GM12878 (cell line): ENCODE results near the gene HSD3B2. TPM values are rescaled to one million over a fixed set of nuclear protein-coding genes. Genes with fewer than 3 reads are reported as not detected.

Experiments
- ATAC-seq: fragments of 200-7000 bp; cut with Tn5 transposase; 3 replicates; pipeline ENCODE4 v1.9.1; 2020; ENCODE audit warnings: mild to moderate bottlenecking, moderate library complexity
- BruUV-seq: library from RNA; stranded (reverse); fragments of 400-500 nt; replicated peaks from 2 replicates; lab custom pipeline; 2021; lab: Mats Ljungman, UMichigan
- CTCF ChIA-PET: fragments of 300-600 bp; sonication (Branson Sonifier 250); formaldehyde crosslinking; extraction: SDS; loops from one replicate; lab custom pipeline; 2021; ENCODE audit warnings: inconsistent platforms; lab: Yijun Ruan, JAX
- POLR2A ChIA-PET: fragments of 350-600 bp; formaldehyde crosslinking; extraction: SDS; loops from one replicate; lab custom pipeline; 2021; ENCODE audit warnings: inconsistent platforms; lab: Charles Lee
- RAD21 ChIA-PET: fragments of 300-600 bp; sonication (Branson Sonifier 250); formaldehyde crosslinking; loops from one replicate; lab custom pipeline; 2023; ENCODE audit warnings: antibody characterized with exemption; ENCODE audit not compliant: unreplicated experiment; lab: Charles Lee
- SMC1A ChIA-PET: fragments of 300-600 bp; sonication (Branson Sonifier 250); formaldehyde crosslinking; loops from one replicate; lab custom pipeline; 2023; ENCODE audit not compliant: unreplicated experiment, uncharacterized antibody; lab: Charles Lee
- DNase-seq: peaks from one replicate; pipeline ENCODE4 v3.0.0-alpha.2; 2011; ENCODE audit warnings: low read depth, low spot score
- FAIRE-seq: peaks from 3 replicates; lab custom pipeline; 2011; peaks lifted over from hg19 to GRCh38; lab: Jason Lieb, UNC
- H2AFZ ChIP-seq: 2 replicates; pipeline ENCODE4 v1.6.0; 2011; ENCODE audit warnings: low read depth, low read length, control low read depth; ENCODE audit not compliant: control insufficient read depth
- H3K27ac ChIP-seq: 2 replicates; pipeline ENCODE4 v1.5.1; 2011; ENCODE audit warnings: control low read depth; ENCODE audit not compliant: control insufficient read depth, insufficient read depth
- H3K27me3 ChIP-seq, 2 experiments: replicated peaks in 1 of 2; 2 replicates each; pipeline versions ENCODE4 v1.6.0 to v1.6.1; 2011; ENCODE audit warnings: low read length in 1 of 2; ENCODE audit not compliant: control insufficient read depth in 2 of 2, insufficient read depth in 2 of 2
- H3K36me3 ChIP-seq, 2 experiments: 2 replicates each; pipeline ENCODE4 v1.5.1; 2011; ENCODE audit warnings: low read length in 1 of 2; ENCODE audit not compliant: control insufficient read depth in 2 of 2, insufficient read depth in 2 of 2
- H3K4me1 ChIP-seq: 2 replicates; pipeline ENCODE4 v1.6.1; 2011; ENCODE audit warnings: mild to moderate bottlenecking, low read length, moderate library complexity, mixed read lengths; ENCODE audit not compliant: control insufficient read depth, insufficient read depth
- H3K4me2 ChIP-seq: 2 replicates; pipeline ENCODE4 v1.6.0; 2011; ENCODE audit warnings: control low read depth; ENCODE audit not compliant: control insufficient read depth, insufficient read depth
- H3K4me3 ChIP-seq: fragments of 200-600 bp; sonication (generic); 2 replicates; pipeline ENCODE4 v1.5.1; 2016
- H3K79me2 ChIP-seq: 2 replicates; pipeline ENCODE4 v1.6.0; 2011; ENCODE audit warnings: low read length; ENCODE audit not compliant: control insufficient read depth, insufficient read depth
- H3K9ac ChIP-seq: 2 replicates; pipeline ENCODE4 v1.8.0; 2011; ENCODE audit warnings: low read length, control low read depth, mixed read lengths; ENCODE audit not compliant: control insufficient read depth, insufficient read depth
- H3K9me3 ChIP-seq: replicated peaks from 3 replicates; pipeline ENCODE4 v1.5.1; 2011; ENCODE audit warnings: mild to moderate bottlenecking, low read length; ENCODE audit not compliant: control insufficient read depth, insufficient read depth
- H4K20me1 ChIP-seq: 2 replicates; pipeline ENCODE4 v1.6.0; 2011; ENCODE audit not compliant: control insufficient read depth, insufficient read depth
- CBX3 ChIP-seq: fragments of 200-600 bp; sonication (generic); IDR thresholded peaks from 2 replicates; pipeline ENCODE4 v1.6.1; 2016; ENCODE audit warnings: low read depth, borderline replicate concordance
- FOS ChIP-seq: IDR thresholded peaks from 3 replicates; pipeline ENCODE4 v1.6.1; 2011; ENCODE audit warnings: borderline replicate concordance; ENCODE audit not compliant: insufficient read length; ENCODE audit errors: extremely low read depth
- GATAD2B ChIP-seq: fragments of 450-650 bp; conservative IDR thresholded peaks from 2 replicates; pipeline ENCODE4 v1.6.1; 2017; ENCODE audit warnings: low read depth, mild to moderate bottlenecking, moderate library complexity
- JUNB ChIP-seq: IDR thresholded peaks from 2 replicates; pipeline ENCODE4 v1.6.1; 2016; ENCODE audit warnings: antibody characterized with exemption, mild to moderate bottlenecking
- LARP7 ChIP-seq: fragments of 450-650 bp; IDR thresholded peaks from 2 replicates; pipeline ENCODE4 v1.6.1; 2017; ENCODE audit warnings: mild to moderate bottlenecking
- PAX5 ChIP-seq: IDR thresholded peaks from 2 replicates; pipeline ENCODE4 v1.6.1; 2011; ENCODE audit warnings: low read depth, low read length, borderline replicate concordance
- RELA ChIP-seq: fragments of 450-650 bp; IDR thresholded peaks from 2 replicates; pipeline ENCODE4 v1.8.0; 2014; ENCODE audit warnings: borderline replicate concordance; ENCODE audit not compliant: partially characterized antibody
- RFX5 ChIP-seq: IDR thresholded peaks from 2 replicates; pipeline ENCODE4 v1.6.1; 2011; ENCODE audit warnings: low read depth, low read length, improper control_type of control experiment
- SP1 ChIP-seq: IDR thresholded peaks from one replicate; pipeline ENCODE4 v1.6.1; 2011; ENCODE audit warnings: low read depth, low read length
- SREBF1 ChIP-seq: IDR thresholded peaks from 2 replicates; pipeline ENCODE4 v1.6.1; 2012; ENCODE audit warnings: mild to moderate bottlenecking, low read length
- ZNF274 ChIP-seq: IDR thresholded peaks from one replicate; pipeline ENCODE4 v1.8.0; 2011; ENCODE audit not compliant: insufficient read length, insufficient read depth
- WGBS: methylation state at CpG from one replicate; pipeline ENCODE4 v1.1.6; 2016; ENCODE audit warnings: low lambda C conversion rate; ENCODE audit not compliant: insufficient replicate concordance, insufficient coverage; ENCODE audit errors: missing lambda C conversion rate; 5-methylcytosine and 5-hydroxymethylcytosine counted together
- in situ Hi-C: fragments of 300-500 bp; cut with MboI; formaldehyde crosslinking; loops from 9 replicates; pipeline ENCODE4 v1.14.3; 2018; ENCODE audit warnings: mixed read lengths
- intact Hi-C: fragments of 100-400 bp; cut with micrococcal nuclease; formaldehyde crosslinking; loops from one replicate; pipeline ENCODE4 v1.14.2; 2022; ENCODE audit not compliant: unreplicated experiment
- polyA plus RNA-seq, 11 experiments: library from polyadenylated mRNA; depleted of rRNA in 4 of 11; unstranded in 6 of 11; stranded (reverse) in 5 of 11; fragments of >200 nt; fragmentation: Nextera tagmentation in 4 of 11; fragmentation: Illumina TruSeq in 1 of 11; extraction: Ambion mirVana in 4 of 11; extraction: Trizol in 1 of 11; gene quantifications; 1 replicate in 1 of 11; 2 replicates in 10 of 11; pipeline versions ENCODE4 v1.2.1 to v1.2.3, GENCODE V29; 2011 to 2016; ENCODE audit warnings: inconsistent platforms in 2 of 11, missing spikeins in 2 of 11, low read depth in 1 of 11
- total RNA-seq, 4 experiments: library from RNA; depleted of rRNA in 3 of 4; stranded (reverse); fragments of >200 nt in 3 of 4; fragmentation: Illumina TruSeq in 1 of 4; extraction: Trizol in 1 of 4; gene quantifications; 2 replicates each; pipeline versions ENCODE4 v1.2.1 to v1.2.3, GENCODE V29; 2013 to 2021
- TF ChIP-seq, protein P1 (sequence below): IDR thresholded peaks from 2 replicates; pipeline ENCODE4 v1.6.1; 2011; ENCODE audit warnings: borderline replicate concordance, low read depth, mild to moderate bottlenecking, moderate library complexity, low read length; ENCODE audit not compliant: insufficient read depth, poor library complexity, severe bottlenecking
- TF ChIP-seq, protein P2 (sequence below): fragments of 450-650 bp; IDR thresholded peaks from 2 replicates; pipeline ENCODE4 v1.6.1; 2017; ENCODE audit warnings: mild to moderate bottlenecking
- TF ChIP-seq, protein P3 (sequence below): IDR thresholded peaks from 2 replicates; pipeline ENCODE4 v1.6.1; 2012; ENCODE audit warnings: low read depth, low read length, improper control_type of control experiment
- TF ChIP-seq, protein P4 (sequence below): fragments of 450-650 bp; conservative IDR thresholded peaks from 2 replicates; pipeline ENCODE4 v1.6.1; 2017; ENCODE audit warnings: mild to moderate bottlenecking, moderate library complexity
- TF ChIP-seq, protein P5 (sequence below): IDR thresholded peaks from 2 replicates; pipeline ENCODE4 v1.6.1; 2012; ENCODE audit warnings: mild to moderate bottlenecking, low read depth, low read length

Gene HSD3B2
- total and polyA plus RNA-seq, 10 of the 15 experiments (the other 5 are each of a cell fraction or from before 2014, with no cell fraction given), result 0.56 TPM; not detected in 9

DNA sequence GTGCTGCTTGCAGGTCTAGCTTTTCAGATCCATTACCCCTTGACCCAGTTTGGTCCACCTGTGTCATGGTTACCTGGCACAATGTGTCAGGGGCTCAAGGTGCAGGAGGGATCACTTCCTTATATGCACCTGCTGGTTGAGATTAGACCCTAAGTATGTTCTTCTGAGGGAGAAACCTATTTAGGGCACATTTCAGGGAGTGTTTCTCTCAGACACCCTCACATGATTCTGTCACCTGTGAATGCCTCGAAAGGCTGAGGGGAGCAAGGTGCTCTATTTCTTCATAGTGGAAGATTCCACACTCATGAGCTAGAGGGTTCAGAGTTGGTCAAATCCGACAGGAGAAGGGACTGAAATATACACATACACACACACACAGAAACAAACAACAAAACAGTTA is 15.5 kb downstream of the HSD3B2 start:
- no TSS peak for BruUV-seq
- intact Hi-C loops (no loop called here), in situ Hi-C loops (no loop called here)
- Histone ChIP-seq H3K9me3 (no peaks in the 10 kb centered on the region), H4K20me1 (no peaks in the 10 kb centered on the region), H3K27ac (no peak overlapping the region), H3K4me2 (no peak overlapping the region), H3K79me2 (no peaks in the 10 kb centered on the region), H3K27me3 (peaks cover 0 to 4% of the 10 kb centered on the region in 2 experiments), H3K4me1 (no peaks in the 10 kb centered on the region), H3K4me3 (no peak overlapping the region), H3K36me3 (no peaks in the 10 kb centered on the region), H2AFZ (no peak overlapping the region), H3K9ac (no peak overlapping the region)
- WGBS, result 13% methylated on average over 2 of the region's 2 CpGs
- ATAC-seq, result no peak
- ChIA-PET SMC1A (no interaction called here), RAD21 (no interaction called here), CTCF (no interaction called here), POLR2A (no interaction called here)
- DNase-seq, result no peak
- no peak for FAIRE-seq
- TF ChIP-seq SREBF1, result no peak
- TF ChIP-seq, protein P1, sequence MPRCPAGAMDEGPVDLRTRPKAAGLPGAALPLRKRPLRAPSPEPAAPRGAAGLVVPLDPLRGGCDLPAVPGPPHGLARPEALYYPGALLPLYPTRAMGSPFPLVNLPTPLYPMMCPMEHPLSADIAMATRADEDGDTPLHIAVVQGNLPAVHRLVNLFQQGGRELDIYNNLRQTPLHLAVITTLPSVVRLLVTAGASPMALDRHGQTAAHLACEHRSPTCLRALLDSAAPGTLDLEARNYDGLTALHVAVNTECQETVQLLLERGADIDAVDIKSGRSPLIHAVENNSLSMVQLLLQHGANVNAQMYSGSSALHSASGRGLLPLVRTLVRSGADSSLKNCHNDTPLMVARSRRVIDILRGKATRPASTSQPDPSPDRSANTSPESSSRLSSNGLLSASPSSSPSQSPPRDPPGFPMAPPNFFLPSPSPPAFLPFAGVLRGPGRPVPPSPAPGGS, result no peak
- TF ChIP-seq FOS, result no peak
- TF ChIP-seq LARP7, result no peak
- TF ChIP-seq, protein P2, sequence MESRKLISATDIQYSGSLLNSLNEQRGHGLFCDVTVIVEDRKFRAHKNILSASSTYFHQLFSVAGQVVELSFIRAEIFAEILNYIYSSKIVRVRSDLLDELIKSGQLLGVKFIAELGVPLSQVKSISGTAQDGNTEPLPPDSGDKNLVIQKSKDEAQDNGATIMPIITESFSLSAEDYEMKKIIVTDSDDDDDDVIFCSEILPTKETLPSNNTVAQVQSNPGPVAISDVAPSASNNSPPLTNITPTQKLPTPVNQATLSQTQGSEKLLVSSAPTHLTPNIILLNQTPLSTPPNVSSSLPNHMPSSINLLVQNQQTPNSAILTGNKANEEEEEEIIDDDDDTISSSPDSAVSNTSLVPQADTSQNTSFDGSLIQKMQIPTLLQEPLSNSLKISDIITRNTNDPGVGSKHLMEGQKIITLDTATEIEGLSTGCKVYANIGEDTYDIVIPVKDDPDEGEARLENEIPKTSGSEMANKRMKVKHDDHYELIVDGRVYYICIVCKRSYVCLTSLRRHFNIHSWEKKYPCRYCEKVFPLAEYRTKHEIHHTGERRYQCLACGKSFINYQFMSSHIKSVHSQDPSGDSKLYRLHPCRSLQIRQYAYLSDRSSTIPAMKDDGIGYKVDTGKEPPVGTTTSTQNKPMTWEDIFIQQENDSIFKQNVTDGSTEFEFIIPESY, result no peak
- TF ChIP-seq JUNB, result no peak
- TF ChIP-seq PAX5, result no peak
- no peak for TF ChIP-seq RFX5
- TF ChIP-seq SP1, result no peak
- no peak for TF ChIP-seq CBX3
- no peak for TF ChIP-seq ZNF274
- TF ChIP-seq, protein P3, sequence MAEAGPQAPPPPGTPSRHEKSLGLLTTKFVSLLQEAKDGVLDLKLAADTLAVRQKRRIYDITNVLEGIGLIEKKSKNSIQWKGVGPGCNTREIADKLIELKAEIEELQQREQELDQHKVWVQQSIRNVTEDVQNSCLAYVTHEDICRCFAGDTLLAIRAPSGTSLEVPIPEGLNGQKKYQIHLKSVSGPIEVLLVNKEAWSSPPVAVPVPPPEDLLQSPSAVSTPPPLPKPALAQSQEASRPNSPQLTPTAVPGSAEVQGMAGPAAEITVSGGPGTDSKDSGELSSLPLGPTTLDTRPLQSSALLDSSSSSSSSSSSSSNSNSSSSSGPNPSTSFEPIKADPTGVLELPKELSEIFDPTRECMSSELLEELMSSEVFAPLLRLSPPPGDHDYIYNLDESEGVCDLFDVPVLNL, result no peak
- TF ChIP-seq, protein P4, sequence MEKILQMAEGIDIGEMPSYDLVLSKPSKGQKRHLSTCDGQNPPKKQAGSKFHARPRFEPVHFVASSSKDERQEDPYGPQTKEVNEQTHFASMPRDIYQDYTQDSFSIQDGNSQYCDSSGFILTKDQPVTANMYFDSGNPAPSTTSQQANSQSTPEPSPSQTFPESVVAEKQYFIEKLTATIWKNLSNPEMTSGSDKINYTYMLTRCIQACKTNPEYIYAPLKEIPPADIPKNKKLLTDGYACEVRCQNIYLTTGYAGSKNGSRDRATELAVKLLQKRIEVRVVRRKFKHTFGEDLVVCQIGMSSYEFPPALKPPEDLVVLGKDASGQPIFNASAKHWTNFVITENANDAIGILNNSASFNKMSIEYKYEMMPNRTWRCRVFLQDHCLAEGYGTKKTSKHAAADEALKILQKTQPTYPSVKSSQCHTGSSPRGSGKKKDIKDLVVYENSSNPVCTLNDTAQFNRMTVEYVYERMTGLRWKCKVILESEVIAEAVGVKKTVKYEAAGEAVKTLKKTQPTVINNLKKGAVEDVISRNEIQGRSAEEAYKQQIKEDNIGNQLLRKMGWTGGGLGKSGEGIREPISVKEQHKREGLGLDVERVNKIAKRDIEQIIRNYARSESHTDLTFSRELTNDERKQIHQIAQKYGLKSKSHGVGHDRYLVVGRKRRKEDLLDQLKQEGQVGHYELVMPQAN, result no peak
- TF ChIP-seq GATAD2B, result no peak
- TF ChIP-seq, protein P5, sequence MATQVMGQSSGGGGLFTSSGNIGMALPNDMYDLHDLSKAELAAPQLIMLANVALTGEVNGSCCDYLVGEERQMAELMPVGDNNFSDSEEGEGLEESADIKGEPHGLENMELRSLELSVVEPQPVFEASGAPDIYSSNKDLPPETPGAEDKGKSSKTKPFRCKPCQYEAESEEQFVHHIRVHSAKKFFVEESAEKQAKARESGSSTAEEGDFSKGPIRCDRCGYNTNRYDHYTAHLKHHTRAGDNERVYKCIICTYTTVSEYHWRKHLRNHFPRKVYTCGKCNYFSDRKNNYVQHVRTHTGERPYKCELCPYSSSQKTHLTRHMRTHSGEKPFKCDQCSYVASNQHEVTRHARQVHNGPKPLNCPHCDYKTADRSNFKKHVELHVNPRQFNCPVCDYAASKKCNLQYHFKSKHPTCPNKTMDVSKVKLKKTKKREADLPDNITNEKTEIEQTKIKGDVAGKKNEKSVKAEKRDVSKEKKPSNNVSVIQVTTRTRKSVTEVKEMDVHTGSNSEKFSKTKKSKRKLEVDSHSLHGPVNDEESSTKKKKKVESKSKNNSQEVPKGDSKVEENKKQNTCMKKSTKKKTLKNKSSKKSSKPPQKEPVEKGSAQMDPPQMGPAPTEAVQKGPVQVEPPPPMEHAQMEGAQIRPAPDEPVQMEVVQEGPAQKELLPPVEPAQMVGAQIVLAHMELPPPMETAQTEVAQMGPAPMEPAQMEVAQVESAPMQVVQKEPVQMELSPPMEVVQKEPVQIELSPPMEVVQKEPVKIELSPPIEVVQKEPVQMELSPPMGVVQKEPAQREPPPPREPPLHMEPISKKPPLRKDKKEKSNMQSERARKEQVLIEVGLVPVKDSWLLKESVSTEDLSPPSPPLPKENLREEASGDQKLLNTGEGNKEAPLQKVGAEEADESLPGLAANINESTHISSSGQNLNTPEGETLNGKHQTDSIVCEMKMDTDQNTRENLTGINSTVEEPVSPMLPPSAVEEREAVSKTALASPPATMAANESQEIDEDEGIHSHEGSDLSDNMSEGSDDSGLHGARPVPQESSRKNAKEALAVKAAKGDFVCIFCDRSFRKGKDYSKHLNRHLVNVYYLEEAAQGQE, result no peak
- TF ChIP-seq RELA, result no peak
